Measurements from ENCODE around the gene METTL4. TPM values are rescaled to one million over a fixed set of nuclear protein-coding genes. Genes with fewer than 3 reads are reported as not detected.

The METTL4 gene, protein sequence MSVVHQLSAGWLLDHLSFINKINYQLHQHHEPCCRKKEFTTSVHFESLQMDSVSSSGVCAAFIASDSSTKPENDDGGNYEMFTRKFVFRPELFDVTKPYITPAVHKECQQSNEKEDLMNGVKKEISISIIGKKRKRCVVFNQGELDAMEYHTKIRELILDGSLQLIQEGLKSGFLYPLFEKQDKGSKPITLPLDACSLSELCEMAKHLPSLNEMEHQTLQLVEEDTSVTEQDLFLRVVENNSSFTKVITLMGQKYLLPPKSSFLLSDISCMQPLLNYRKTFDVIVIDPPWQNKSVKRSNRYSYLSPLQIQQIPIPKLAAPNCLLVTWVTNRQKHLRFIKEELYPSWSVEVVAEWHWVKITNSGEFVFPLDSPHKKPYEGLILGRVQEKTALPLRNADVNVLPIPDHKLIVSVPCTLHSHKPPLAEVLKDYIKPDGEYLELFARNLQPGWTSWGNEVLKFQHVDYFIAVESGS
- total RNA-seq, result 6.9 TPM
- long read RNA-seq, partial matches to known transcripts, result 0 of 1 reads
- long read RNA-seq, other reads (novel, unspliced or antisense), result 1 of 1 reads

DNA sequence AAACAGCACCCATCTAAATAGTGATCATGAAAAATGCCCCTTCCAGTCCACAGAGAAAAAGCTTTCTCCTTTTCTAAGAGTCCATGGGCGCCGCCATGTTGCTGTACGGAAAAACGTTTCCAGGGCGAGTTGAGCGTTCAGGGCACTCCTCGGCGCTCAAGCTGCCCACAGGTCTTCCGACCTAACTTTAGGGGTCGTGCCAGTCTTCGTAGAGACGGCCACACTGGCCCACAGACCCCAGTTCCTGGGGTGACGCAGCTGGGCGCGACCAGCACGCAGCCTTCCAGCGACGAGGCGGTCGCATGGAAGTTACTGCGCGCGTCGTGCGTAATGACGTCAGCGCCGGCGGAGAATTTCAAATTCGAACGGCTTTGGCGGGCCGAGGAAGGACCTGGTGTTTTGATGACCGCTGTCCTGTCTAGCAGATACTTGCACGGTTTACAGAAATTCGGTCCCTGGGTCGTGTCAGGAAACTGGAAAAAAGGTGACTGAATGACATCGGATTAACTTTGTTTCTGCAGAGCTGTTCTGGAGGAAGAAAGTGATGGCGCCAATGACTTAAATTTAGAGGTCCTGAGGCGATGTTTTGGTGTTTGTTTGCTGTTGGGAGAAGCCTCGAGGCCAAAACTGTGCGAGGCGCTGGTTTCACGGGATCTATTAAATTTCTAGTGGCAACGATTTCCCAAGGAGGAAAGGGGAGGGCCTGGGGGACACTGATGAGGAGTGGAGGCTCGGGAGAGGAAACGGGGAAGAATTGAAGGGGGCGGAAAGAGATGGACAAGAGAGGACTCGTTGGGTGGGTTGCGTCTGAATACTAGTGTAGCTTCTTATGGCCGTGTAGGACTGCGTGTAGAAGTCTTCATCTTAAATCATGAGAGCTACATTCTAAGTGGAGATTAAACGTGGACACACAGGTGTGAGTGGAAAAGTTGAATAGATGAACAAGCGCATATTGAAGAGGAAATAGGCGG, at the start of gene METTL4, which contains the start of gene NDC80:
TSS of gene METTL4 (minus strand) at position 306 of the 971 bp plus-strand sequence. CDS start 4,289 bp downstream, outside the sequence.
TSS of gene NDC80 (plus strand) at position 358 of the 971 bp plus-strand sequence. CDS start 1,429 bp downstream, outside the sequence.
- peak; percentile 96 for DNase-seq (ENCODE audit: low spot score)

DNA sequence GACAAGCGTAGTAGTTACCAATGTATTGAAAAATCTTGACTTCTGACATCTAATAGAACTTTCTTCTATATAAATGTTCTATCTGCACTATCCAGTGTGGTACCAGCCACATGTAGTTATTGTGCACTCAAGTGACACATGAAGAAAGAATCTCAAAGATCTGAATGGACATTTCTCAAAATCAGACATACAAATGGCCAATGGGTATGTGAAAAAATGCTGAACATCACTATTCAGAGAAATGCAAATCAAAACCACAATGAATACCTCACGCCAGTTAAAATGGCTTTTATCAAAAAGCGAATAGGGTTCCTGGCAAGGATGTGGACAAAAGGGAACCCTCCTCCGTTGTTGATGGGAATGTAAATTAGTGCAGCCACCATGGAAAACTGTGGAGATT, 46.7 kb upstream of the METTL4 start:
- no peak for DNase-seq (ENCODE audit: low spot score)

DNA sequence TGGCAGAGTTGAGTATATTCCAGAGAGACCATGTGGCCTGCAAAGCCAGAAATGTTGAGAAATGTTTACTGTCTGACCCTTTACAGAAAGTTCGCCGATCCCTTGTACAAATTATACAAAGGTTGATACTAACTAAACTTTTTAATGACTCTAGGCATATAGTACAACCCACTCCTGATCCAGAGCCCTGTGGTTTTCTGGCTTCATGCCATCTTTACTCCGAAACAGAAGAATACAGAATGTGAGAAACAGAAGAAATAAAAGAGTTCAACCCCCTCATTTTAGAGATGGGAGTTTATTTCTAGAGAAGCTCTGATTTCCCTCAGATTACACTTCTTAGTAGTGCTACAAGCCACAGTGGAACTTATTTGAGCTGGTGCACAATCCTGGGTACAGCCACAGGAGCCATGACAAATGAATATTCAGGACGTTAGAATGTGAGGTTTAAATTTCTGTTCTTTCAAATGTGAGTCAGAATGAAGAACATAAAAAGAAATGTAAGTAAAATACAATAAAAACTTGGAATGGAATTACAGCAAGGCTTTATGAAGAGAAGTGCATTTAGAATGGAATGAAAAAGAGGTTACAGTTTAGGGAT, 46.2 kb upstream of the METTL4 start:
- DNase-seq (ENCODE audit: low spot score), result no peak

DNA sequence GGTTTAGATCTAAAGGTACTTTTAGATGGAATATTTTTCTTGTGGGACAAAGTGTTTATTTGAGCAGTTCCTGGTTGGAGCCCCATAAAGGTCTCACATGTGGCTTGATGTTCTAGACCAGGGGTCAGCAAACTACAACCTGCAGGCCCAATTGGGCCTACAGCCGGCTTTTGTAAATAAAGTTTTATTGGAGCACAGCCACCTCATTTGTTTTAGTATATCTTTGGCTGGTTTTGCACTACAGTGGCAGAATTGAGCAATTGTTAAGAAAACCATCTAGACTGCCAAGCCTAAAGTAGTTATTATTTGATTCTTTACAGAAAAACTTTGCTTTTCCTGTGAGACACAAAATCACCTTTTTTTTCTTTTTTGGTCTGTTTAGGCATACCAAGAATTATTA, 41.7 kb upstream of the METTL4 start:
- no peak for DNase-seq (ENCODE audit: low spot score)

DNA sequence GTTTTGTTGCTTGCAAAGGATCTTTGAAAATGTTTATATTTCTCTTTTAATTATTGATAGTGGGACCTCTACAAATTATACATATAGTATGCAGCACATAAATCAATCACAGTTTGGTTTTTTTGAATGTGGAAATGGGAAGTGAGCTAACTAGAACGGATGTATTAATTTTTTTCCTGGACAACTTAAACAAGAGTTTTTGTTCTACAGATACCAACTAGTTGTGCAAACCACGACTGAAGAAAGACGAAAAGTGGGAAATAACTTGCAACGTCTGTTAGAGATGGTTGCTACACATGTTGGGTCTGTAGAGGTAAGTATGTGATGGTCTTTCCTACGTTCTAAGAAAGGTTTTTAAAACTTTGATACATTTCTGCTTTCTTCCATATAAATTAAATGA, 39.2 kb upstream of the METTL4 start:
- no peak for DNase-seq (ENCODE audit: low spot score)

DNA sequence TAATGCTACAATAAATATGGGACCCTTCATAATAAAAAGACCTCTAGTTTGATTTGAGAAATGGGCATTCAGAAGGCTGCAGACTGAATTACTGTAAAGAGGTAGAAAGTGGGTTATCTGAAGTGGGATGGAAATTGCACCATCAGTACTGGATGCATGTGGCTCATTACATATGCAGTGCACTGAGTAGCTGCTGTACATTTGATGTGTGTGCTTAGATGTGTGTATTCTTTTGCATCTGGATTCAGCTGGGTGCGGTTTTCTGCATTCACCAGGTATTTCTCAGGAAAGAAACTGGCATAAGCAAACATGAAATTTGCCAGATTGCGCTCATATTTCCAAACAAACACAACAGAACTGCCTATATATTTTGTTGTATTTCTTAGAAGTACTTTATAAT, 38.3 kb upstream of the METTL4 start:
- DNase-seq (ENCODE audit: low spot score), result no peak

DNA sequence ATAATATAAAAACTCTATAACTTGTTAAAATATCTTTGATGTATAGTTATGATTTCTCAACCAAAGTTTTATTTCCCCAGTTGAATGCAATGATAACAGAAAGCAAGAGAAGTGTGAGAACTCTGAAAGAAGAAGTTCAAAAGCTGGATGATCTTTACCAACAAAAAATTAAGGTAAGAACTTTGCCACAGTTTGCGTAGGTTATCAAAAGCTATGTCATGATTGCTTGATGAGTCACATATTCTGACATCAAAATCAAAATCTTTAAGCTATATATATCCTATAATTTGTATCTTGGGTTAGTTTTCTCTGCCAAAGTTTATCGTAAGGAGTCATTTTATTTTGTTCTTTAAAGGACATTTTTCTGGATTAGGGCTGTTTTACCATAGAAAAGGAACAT, 35.0 kb upstream of the METTL4 start:
- DNase-seq (ENCODE audit: low spot score), result no peak

DNA sequence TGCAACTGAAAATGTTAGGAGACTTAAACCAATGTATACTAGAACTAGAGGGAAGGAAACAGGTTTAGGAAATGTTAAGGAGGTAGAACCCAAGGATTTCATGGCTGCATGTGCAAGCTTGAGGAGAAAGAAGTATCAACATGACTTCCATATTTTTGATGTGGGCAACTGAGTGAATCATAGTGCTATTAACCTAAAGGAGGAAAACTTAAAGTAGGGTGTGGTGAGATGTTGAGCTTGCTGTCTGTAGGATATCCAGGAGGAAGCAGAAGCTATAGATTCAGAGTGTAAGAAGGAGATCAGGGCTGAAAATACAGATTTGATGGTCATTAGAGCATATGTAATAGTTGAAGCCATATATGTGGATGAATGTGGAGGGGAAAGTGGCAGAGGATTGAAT, 31.5 kb upstream of the METTL4 start:
- no peak for DNase-seq (ENCODE audit: low spot score)

DNA sequence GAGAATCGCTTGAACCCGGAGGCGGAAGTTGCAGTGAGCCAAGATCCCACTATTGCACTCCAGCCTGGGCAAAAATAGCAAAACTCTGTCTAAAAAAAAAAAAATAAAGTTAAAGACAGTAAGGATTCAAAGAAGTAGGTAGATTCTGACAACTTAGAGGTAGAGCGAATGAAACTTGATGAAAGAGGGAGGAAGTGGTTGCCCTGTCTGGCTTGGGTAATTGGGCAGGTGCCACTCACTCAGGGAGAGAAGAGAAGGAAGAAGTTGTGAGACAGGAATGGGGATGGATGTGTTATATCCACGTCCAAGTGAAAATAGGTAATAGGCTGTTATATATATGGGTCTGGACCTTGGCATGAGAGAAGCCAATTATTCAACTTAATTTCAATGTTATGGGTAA, 26.3 kb upstream of the METTL4 start:
- no peak for DNase-seq (ENCODE audit: low spot score)

DNA sequence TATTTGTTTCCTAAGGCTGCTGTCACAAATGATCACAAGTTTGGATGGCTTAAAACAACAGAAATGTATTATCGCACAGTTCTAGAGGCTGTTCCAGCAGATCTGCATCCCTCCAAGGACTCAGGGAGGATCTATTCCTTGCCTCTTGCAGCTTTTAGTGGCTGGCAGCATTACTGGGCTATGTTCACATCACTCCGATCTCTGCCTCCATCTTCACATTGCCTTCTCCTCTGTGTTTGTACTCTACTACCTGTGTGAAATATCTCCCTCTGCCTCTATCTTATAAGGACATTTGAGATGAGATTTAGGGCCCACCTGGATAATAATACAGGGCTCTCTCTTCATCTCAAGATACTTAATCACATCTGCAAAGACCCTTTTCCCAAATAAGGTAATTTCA, 19.0 kb upstream of the METTL4 start:
- no peak for DNase-seq (ENCODE audit: low spot score)

DNA sequence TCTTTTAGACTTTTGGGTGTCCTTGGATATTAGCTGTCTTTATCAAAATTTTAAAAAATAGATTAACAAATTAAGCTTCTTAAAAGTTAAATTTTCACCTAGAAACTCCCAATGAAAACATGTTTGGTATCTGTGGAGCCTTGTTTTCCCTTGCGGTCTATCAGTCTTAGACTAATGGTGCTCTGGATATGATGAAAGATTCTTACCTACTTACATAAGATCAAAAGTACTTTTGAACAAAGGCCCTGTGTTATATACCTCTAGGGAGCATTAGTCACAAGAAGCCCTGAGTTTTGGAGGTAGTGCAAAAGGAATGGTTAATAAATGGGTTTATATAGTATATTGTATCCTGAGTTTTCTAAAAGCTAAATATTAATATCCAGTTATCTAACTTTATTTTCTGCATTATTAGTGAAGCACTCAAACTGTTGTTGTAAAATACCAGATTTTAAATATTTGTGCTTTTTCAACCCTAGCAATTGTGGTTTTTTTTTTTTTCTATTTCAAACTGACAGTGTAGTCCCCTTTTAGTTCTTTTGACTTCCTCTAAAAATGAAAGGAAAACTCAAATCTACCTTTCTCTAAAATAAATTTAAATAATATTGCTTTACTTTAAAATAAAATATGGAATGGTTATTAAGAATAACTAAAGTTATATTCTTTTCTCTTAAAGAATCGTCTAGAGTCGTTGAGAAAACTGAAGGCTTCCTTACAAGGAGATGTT, 18.2 kb upstream of the METTL4 start:
- no peak for DNase-seq (ENCODE audit: low spot score)

DNA sequence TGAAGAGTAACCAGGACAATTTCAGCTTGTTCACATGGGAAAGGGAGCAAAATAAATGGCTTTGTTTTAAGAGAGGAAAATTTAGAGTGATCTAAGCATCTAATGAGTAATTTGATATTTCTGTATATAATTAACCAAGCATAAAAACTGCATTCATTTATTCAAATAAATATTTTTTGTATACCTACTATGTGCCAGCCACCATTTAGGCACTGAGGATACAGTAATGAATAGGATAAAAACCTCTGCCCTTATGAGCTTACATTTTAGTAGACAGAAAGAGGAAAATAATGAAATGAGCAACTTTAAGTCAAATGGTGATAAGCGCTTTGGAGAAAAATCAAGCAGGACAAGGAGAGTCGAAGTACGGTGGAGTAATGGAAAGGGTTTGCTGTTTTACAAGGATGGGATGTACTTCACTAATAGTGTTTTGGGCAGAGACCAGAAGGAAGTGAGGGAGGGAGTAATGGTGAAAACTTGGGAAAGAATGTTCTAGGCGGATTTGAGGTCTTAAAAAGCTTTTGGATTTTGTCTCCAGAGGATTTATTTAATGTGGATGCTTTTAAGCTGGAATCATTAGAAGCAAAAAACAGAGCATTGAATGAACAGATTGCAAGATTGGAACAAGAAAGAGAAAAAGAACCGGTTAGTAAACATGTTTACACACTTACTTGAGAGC, 17.5 kb upstream of the METTL4 start:
- no peak for DNase-seq (ENCODE audit: low spot score)

DNA sequence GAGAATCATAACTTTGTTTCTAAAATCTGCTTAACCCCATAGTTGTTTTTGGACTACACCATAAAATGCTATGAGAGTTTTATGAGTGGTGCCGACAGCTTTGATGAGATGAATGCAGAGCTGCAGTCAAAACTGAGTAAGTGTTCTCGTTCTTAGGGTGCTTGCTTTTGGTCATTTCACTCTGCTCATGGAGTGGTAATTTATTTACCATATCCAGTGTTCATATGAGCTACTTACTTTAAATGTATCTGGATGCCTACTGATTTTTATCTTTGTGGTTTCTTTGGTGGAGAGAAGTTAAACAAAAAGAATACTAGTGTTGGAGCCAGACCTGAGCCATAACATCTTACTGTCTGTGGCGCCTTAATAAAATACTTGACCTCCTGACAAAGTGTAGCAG, 16.5 kb upstream of the METTL4 start:
- DNase-seq (ENCODE audit: low spot score), result no peak

DNA sequence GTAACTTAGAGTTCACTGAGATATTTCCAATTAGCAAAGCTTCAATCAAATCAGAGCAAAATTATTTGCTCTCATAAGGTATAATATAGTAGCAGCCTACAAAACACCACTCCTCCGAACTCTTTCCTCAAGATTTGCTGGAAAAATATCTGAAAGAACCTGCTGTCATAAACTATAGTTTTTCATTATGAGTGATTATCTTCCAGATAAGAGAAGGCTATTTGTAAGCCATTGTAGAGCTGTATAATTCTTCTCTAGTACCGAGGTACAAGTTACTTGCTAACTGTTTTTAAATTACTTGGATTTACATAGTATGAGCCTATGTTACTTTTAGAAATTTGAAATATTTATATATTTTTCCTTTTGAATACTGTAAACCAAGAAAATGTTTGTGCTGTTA, 2.1 kb upstream of the METTL4 start:
- no peak for DNase-seq (ENCODE audit: low spot score)

DNA sequence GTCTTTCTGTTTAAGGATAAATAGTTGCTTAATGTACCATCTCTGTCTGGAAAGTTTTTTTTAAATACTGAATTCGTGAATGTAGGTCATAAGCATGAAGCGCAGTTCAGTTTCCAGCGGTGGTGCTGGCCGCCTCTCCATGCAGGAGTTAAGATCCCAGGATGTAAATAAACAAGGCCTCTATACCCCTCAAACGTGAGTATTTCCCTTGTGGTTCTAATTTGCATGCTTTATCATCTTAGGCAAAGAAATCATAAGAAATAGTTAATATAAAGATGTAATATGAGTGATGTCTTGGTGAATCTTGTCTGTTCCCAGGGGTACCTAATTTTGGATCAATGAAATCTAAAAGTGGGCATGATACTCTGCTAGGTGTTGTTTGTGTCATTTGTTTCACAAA, 1.6 kb upstream of the METTL4 start:
- DNase-seq (ENCODE audit: low spot score), result no peak

DNA sequence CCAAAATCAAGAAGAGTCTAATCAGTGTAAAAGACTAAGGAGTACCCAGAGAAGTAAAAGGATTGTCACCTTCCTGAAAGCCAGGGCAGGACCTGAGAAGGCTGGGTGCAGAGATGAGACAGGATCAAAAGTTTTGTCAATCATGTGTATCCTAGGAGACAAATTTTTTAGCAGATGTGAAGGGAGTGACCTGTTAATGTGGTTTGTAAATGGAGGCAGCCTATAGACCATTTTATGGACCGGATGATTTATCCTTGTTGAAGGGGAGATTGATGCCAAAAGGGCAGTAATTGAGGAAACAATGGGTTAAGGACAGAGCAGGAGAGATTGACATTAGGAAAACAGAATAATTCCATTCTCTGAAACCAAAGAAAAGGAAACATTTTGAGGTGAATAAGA, 865 bp upstream of the METTL4 start:
- no peak for DNase-seq (ENCODE audit: low spot score)

DNA sequence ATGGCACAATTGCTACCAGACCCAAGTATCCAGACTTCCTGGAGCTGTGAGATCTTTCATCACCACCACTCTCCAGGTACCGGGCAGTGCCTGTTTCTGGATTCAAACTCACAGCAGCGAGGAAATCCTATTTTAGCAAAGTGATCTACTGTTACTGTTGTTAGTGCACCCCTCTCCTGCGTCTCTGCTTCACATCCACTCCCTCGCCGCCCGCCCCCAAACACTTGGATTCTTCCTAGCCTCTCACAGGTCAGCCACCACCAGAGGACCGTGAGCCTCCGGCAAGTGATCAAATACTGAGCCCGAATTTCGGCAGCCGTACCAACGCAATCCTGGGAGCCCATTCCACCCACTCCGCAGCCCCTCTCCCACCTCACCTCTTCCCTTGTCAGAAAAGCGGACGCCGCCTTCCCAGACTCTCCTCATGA, 519 bp downstream of the METTL4 start:
- peak; percentile 91 for DNase-seq (ENCODE audit: low spot score)

DNA sequence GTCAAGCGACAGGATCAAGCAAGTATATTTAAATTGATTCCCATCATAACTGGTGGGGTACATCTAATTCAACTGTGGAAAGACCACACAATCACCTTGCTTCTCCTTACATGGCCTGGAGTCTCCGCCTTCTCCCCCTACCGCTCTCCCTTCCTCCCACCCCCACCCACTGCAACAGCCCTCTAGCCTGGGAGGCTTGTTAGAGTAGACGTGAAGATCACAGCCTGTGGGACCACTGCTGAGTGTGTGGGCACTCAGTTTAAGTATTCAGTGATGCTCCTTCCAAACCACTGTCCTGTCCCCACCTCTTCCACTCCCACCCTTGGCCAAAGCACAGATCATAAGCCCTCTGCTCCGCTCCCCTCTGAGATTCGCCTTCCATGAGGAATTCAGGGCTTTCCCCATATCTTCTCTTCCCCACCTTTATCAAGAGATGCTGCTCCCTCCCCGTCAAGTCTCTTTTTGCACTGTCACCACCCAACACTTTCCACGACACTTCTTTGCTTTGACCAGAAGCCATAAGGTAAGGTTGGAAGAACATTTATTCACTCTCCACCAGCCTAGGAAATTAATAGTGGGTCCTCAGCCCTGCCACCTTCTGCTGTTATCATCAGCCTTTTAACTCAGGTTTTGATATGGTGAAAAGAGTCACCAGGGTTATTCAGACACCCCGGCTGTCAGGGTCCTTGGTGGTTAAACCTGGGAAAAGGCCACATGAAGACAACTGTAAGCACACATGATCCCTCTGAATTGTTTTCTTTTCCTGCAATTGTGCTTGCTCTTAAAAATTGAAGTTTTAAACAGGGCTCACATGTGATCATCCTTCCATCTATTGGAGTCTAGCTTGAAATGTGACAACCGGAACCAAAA, 1.7 kb downstream of the METTL4 start:
- no peak for DNase-seq (ENCODE audit: low spot score)

DNA sequence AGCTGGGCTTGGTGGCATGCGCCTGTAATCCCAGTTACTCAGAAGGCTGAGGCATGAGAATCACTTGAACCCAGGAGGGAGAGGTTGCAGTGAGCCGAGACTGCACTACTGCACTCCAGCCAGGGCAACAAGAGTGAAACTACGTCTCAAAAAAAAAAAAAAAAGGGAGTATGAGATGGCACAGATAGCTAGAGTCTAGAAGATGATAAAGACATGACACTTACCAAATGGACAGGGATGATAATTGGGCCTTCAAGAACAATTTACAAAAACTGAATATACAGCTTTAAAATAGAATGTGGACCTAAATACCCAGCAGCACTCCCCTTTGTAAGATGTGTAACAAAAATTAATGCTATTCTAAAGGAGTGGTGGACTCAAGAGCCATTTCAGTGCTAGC, 2.7 kb downstream of the METTL4 start:
- DNase-seq (ENCODE audit: low spot score), result no peak

Measured in mesenteric fat pad (tissue), 1 donor.